Measurements from ENCODE around the gene AP5B1.

Gene AP5B1

GRCh38 chr11:65780770-65781151 is at the start of gene AP5B1:
TSS of gene AP5B1 (minus strand) at chr11:65780976. CDS start at chr11:65780591, 385 bp downstream.
- peak; percentile 36 for DNase-seq (ENCODE audit: low read depth, low spot score)
- peak within 1 kb of the TSS; percentile 53 for H3K4me3 ChIP-seq (ENCODE audit: low read depth, low read length)
- in situ Hi-C loops (cut with HindIII; ENCODE audit: low sequenced_read_pairs): no loop called here
- TF ChIP-seq CTCF (IDR thresholded peaks at IDR 0.05; ENCODE audit: low read depth, low read length): no peak

GRCh38 chr11:65829459-65829858 is 48.7 kb upstream of the AP5B1 start:
- in situ Hi-C loops (cut with HindIII; ENCODE audit: low sequenced_read_pairs): no loop called here
- DNase-seq (ENCODE audit: low read depth, low spot score): no peak
- H3K4me3 ChIP-seq (ENCODE audit: low read depth, low read length): no peak overlapping the region
- TF ChIP-seq CTCF (IDR thresholded peaks at IDR 0.05; ENCODE audit: low read depth, low read length): no peak

- no peak for DNase-seq (ENCODE audit: low read depth, low spot score)
- in situ Hi-C loops (cut with HindIII; ENCODE audit: low sequenced_read_pairs): no loop called here
- H3K4me3 ChIP-seq (ENCODE audit: low read depth, low read length): no peak overlapping the region
- TF ChIP-seq CTCF (IDR thresholded peaks at IDR 0.05; ENCODE audit: low read depth, low read length): no peak
Measured at GRCh38 chr11:65826984-65827735, 46.4 kb upstream of the AP5B1 start.

GRCh38 chr11:65822776-65823528 is 42.2 kb upstream of the AP5B1 start:
- DNase-seq (ENCODE audit: low read depth, low spot score): no peak

GRCh38 chr11:65821107-65821506 is 40.3 kb upstream of the AP5B1 start:
- TF ChIP-seq CTCF (IDR thresholded peaks at IDR 0.05; ENCODE audit: low read depth, low read length): no peak
- H3K4me3 ChIP-seq (ENCODE audit: low read depth, low read length): no peak overlapping the region
- in situ Hi-C loops (cut with HindIII; ENCODE audit: low sequenced_read_pairs): no loop called here

More at GRCh38 chr11:65822776-65823528, 42.2 kb upstream of the AP5B1 start:
- no peak for TF ChIP-seq CTCF (IDR thresholded peaks at IDR 0.05; ENCODE audit: low read depth, low read length)
- no peak overlapping the region for H3K4me3 ChIP-seq (ENCODE audit: low read depth, low read length)
- in situ Hi-C loops (cut with HindIII; ENCODE audit: low sequenced_read_pairs): no loop called here

GRCh38 chr11:65817835-65818680 is 37.3 kb upstream of the AP5B1 start:
- in situ Hi-C loops (cut with HindIII; ENCODE audit: low sequenced_read_pairs): no loop called here
- TF ChIP-seq CTCF (IDR thresholded peaks at IDR 0.05; ENCODE audit: low read depth, low read length): peak; percentile 95
- DNase-seq (ENCODE audit: low read depth, low spot score): peak; percentile 85
- H3K4me3 ChIP-seq (ENCODE audit: low read depth, low read length): peak overlapping the region; percentile 53

More at GRCh38 chr11:65821107-65821506, 40.3 kb upstream of the AP5B1 start:
- DNase-seq (ENCODE audit: low read depth, low spot score): no peak

Data from astrocyte of the spinal cord (primary cell).